LHCN-M2 (cell line): ENCODE data around the gene RGS7. TPM values are rescaled to one million over a fixed set of nuclear protein-coding genes. Genes with fewer than 3 reads are reported as not detected.
"Not testable (repeated sequence)": the region's sequence is repeated elsewhere in the genome, so short reads cannot be mapped to it uniquely, and the experiment has no call there.

Source experiments
- DNase-seq: peaks from one replicate; pipeline ENCODE4 v3.0.0-alpha.2; 2012; ENCODE audit warnings: low read depth
- total RNA-seq: library from RNA; depleted of rRNA; stranded (reverse); fragments of >200 nt; gene quantifications from 2 replicates; pipeline ENCODE4 v1.2.3, GENCODE V29; 2014

Gene RGS7
- total RNA-seq, 1 experiment from 2014 or later: 0.11 TPM

GRCh38 chr1:241272828-241273227 lies 84.2 kb downstream of the RGS7 start:
- DNase-seq: no peak

DNA sequence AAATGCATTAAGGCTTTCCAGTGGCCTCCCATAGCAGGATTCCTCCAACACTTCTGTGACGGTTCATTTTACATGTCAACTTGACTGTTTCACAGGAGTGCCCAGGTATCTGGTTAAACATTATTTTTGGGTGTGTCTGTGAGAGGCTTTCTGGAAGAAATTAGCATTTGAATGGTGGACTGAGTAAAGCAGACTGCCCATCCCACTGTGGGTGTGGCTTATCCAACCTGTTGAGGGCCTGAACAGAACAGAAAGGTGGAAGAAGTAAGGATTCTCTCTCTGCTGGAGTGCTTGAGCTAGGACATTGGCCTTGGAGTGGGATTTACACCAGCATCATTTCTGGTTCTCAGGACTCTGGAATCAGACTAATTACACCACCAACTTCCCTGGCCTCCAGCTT lies 85.6 kb downstream of the RGS7 start:
- no peak for DNase-seq

DNA sequence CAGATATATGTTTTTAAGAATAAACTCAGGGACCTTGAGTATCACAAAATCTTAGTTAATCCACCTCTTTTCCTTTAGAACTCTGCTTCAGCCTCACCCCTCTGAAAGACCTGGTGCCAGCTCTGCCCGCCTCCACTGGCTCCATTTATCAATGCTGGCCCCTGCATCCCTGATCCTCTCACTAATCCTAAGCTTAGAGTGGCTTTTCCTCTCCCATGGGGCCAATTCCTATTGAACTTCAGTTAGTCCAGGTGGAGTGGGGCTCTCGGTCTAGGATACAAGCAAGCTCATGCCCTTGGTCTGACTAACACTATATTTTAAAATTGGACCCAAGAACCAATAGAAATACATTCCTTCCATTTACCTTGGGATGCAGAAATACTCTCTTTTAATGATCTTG lies 87.0 kb downstream of the RGS7 start:
- no peak for DNase-seq

DNA sequence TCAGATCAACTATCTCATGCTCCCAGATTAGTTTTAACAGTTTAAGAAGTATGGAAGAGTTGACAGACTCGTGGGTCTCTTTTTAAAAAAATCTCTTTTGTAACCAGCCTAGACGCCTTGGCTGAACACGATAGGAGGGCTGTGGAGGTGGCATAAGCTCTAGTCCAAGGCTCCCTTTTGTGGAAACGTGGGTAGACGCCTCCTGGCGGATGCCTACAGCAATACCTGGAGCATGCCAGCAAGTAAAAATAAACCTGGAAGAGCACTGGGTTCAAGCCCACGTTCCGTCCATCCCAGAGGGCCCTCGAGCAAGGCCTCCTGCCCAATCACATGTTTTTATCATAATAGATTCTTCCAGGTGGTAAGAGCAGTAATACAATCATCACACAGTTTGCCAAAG lies 87.9 kb downstream of the RGS7 start:
- DNase-seq: no peak

GRCh38 chr1:241266121-241266520 lies 90.9 kb downstream of the RGS7 start:
- no peak for DNase-seq

GRCh38 chr1:241265428-241265827 lies 91.6 kb downstream of the RGS7 start:
- peak; percentile 33 for DNase-seq

DNA sequence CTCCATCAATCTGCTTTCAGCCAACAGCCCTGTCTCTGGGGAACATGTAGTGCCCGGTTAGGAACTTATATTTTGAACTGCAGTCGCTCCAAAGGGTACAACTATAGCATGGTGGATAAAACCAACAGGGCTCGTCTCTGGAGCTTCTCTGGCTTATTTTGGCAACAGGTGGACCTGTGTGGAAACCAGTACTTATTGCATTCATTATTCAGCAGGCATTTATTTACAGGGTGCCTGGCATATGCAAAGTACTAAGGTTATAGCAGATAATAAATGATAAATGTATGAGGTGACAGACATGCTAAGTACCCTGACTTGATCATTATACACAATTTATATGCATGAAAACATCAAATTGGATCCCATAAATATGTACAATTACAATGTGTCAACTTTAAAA lies 93.7 kb downstream of the RGS7 start:
- DNase-seq: no peak

DNA sequence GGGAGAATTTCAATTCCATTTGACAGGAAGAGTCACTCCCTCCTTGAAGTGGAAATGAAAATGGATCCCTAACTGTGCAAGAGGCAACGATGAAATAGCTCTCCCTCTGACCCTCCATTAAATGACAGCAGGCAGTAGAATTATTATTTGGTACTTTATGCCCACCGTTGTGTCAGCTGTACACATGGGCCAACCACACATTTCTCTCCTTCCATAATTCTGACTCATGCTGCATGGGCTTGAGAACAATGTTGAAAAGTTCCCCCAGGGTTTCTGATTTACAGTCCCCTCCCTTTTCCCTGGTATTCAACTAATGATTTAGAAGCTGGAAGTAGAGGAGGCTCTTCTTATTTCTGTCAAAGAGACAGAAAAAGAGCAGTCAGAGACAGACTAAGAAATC lies 103.5 kb downstream of the RGS7 start:
- DNase-seq: peak; percentile 60

DNA sequence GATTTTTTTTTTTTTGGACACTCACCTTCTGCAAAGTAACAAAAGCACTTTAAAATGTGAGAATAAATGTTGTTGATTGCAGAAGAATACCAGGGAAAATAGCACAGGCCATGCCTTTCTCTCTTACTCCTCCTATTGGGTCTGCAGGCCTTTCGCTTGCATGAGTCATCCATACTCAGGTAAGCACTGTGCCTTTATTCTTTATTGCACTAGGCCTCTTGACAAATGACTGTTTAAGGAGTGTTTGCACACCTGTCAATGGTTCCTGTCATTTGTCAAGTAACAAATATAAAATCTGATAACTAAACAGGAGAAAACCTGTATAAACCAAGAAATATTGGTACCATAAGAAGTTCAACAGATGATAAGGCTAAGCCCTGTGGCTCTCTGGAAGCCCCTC lies 106.5 kb downstream of the RGS7 start:
- no peak for DNase-seq

- DNase-seq: peak; percentile 20
These were observed 116.9 kb downstream of the RGS7 start for GRCh38 chr1:241240069-241240468.

GRCh38 chr1:241237873-241238272 lies 119.1 kb downstream of the RGS7 start:
- DNase-seq: no peak

- DNase-seq: peak; percentile 32
These were observed 121.6 kb downstream of the RGS7 start for GRCh38 chr1:241235256-241235897.

- no peak for DNase-seq
These were observed 127.3 kb downstream of the RGS7 start for GRCh38 chr1:241229711-241230110.

DNA sequence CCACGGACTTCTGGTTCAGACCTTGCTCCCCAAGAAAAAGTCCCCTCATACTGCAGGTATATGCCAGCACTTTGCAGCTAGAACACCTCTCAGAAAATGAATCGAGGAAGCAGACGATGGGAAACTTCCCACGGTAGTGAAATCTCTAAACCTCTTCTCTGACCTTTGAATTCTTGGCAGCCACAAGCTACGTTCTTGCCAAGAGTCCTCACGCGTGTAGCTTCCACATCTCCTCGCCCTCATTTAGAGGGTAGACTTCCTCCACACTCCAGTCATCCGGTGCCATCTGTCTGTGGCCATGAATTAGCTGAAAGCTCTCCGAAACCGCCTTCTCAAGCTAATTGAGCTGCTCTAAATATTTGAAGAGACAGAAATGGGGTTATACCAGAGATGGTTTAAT lies 127.8 kb downstream of the RGS7 start:
- no peak for DNase-seq

DNA sequence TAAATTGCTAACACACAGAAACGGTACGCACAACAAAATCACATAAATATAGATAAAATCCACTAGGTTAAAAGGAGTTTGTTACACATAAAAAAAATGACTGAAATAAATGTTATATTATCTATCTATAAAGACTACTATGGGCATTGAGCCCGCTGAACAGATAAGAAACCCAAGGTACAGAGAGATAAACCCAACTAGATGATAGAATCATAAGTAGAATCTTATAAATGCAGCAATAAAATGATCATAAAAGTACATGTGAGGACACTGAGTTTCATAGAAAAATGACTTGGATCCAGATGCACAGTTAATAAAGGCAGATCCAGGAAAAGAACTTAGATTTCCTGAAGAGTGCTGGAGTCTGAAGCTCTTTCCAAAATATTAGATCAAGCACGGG lies 128.7 kb downstream of the RGS7 start:
- no peak for DNase-seq

DNA sequence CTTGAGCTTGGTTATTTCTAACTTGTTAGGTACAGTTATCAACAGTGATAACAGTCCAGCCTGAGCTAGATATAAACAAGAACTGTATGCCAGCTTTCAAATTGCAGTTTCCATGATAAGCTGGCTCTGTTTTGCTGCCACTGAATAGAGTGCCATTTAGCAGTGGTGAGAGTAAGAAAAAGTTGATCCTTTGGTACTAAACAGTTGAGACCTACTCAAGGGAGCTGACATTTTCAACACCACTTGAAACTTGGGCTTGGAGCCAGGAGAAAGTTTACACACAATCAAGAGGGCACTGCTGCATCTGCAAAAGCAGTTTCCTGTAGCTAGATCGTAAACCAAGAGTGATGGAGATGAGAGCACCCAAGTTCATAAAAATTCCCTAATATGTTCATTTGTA lies 131.3 kb downstream of the RGS7 start:
- DNase-seq: no peak

DNA sequence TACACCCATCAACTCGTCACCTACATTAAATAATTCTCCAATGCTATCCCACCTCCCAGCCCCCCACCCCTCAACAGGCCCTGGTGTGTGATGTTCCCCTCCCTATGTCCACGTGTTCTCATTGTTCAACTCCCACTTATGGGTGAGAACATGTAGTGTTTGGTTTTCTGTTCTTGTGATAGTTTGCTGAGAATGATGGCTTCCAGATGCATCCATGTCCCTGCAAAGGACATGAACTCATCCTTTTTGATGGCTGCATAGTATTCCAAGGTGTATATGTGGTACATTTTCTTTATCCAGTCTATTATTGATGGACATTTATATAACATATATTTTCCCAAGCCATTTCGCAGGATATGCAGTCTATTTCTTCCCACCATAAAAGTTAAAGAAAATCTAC lies 132.8 kb downstream of the RGS7 start:
- DNase-seq: not testable (repeated sequence)

DNA sequence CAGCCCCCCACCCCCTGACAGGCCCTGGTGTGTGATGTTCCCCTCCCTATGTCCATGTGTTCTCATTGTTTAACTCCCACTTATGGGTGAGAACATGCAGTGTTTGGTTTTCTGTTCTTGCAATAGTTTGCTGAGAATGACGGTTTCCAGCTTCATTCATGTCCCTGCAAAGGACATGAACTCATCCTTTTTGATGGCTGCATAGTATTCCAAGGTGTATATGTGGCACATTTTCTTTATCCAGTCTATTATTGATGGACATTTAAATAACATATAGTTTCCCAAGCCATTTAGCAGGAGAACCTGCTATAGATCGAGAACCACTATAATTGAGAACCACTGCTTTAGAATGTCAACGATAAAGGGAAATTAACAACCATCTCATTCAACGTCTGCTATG lies 134.2 kb downstream of the RGS7 start:
- DNase-seq: not testable (repeated sequence)

DNA sequence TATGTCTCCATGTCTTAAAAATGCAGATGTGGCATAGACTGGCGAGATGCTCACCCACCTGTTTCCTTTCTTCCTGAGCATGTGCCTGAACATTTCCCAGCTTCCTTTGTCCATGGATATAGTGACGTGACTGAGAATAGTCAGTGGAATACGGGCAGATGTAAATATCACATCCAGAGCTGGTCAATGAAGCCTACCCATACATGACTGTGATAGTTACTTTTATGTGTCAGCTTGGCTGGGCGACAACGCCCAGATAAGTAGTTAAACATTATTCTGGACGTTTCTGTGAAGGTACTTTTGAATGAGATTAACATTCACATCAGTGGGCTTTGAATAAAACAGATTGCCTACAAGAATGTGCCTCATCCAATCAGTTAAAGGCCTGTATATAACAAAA lies 135.7 kb downstream of the RGS7 start:
- DNase-seq: no peak

- not testable (repeated sequence) for DNase-seq
These were observed 136.1 kb downstream of the RGS7 start for GRCh38 chr1:241220913-241221312.

DNA sequence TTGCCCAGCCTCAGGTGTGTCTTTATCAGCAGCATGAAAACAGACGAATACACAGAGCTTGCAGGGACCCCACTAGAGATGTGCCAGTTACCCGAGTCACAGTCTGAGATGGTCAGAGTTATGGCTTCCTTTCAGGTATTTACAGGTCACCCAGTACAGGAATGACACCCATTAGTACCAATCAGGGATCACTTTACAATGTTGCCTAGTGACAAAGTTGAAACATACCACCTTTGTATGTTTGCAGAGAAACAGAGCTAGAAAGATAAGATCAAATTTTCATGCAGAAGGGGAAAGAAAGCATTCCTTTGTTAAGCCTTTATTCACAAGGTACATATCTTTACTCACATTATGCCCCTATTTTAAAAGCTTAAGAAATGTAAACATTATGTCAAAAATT lies 137.6 kb downstream of the RGS7 start:
- no peak for DNase-seq

DNA sequence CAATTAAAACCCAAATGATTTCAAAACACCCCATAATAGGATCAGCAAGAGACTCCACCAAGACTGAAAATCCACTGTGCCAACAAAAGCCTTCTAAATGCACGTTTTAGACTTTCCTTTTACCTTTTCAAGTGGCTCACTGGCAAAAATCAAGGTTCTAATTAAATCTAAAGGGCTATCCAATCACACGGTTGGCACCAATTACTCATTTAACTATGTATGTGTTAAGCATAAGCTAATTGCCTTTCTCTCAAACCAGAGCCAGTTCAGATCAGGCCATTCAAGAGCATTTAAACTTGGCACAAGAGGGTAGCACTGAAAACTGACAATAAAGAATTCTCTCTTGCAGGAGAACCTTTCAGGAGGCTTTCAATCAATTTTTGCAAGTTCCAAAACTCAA lies 139.5 kb downstream of the RGS7 start:
- no peak for DNase-seq

GRCh38 chr1:241215683-241216082 lies 141.3 kb downstream of the RGS7 start:
- DNase-seq: no peak

GRCh38 chr1:241215203-241215602 lies 141.8 kb downstream of the RGS7 start:
- no peak for DNase-seq
